AG04449 (cell line): ENCODE results near the gene STXBP5.

ENCODE experiments used
- CTCF ChIA-PET: fragments of 350-600 bp; formaldehyde crosslinking; extraction: SDS; loops from one replicate; lab custom pipeline; 2021; ENCODE audit warnings: antibody characterized with exemption; lab: Yijun Ruan, JAX
- POLR2A ChIA-PET: fragments of 400-600, 350-600 bp; formaldehyde crosslinking; extraction: SDS; loops from one replicate; lab custom pipeline; 2020; ENCODE audit warnings: antibody characterized with exemption, inconsistent platforms; lab: Yijun Ruan, JAX
- DNase-seq: peaks from one replicate; pipeline ENCODE4 v3.0.0-alpha.2; 2010; ENCODE audit warnings: low read depth, low spot score
- H3K4me3 ChIP-seq: 2 replicates; pipeline ENCODE4 v1.5.1; 2011; ENCODE audit warnings: low read depth, mild to moderate bottlenecking, control low read depth, low read length
- TF ChIP-seq, protein P1 (sequence below): IDR thresholded peaks from one replicate; pipeline ENCODE4 v1.5.1; 2011; ENCODE audit warnings: mild to moderate bottlenecking, moderate library complexity, low read length, control low read depth, inconsistent platforms; ENCODE audit not compliant: insufficient read depth; ENCODE audit errors: missing control alignments

Gene STXBP5

GRCh38 chr6:147417954-147418353 lies 213.7 kb downstream of the STXBP5 start:
- CTCF ChIA-PET = no interaction called here
- DNase-seq = no peak
- no peak overlapping the region for H3K4me3 ChIP-seq
- POLR2A ChIA-PET = no interaction called here
- TF ChIP-seq, protein P1, sequence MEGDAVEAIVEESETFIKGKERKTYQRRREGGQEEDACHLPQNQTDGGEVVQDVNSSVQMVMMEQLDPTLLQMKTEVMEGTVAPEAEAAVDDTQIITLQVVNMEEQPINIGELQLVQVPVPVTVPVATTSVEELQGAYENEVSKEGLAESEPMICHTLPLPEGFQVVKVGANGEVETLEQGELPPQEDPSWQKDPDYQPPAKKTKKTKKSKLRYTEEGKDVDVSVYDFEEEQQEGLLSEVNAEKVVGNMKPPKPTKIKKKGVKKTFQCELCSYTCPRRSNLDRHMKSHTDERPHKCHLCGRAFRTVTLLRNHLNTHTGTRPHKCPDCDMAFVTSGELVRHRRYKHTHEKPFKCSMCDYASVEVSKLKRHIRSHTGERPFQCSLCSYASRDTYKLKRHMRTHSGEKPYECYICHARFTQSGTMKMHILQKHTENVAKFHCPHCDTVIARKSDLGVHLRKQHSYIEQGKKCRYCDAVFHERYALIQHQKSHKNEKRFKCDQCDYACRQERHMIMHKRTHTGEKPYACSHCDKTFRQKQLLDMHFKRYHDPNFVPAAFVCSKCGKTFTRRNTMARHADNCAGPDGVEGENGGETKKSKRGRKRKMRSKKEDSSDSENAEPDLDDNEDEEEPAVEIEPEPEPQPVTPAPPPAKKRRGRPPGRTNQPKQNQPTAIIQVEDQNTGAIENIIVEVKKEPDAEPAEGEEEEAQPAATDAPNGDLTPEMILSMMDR = no peak

DNA sequence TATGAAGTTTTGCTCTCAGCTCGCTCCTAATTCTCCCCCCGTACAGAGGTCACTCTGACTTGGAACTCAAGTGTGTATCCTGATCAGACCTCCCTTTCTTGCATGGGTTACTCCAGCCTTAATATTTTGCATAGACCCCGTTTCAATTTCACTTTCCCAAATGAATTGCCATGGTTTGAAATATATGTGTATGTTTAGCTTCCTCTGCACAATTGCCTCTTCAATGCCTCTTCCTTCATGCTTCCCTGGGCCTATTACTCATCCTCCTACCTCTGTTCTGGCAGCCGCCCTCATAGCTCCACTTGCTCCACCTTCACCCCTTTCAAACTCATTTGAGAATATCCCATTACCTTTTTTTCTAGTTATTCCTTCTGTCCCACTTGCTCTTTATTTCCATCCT lies 214.3 kb downstream of the STXBP5 start:
- ChIA-PET POLR2A (no interaction called here), CTCF (no interaction called here)
- DNase-seq = no peak
- no peak overlapping the region for H3K4me3 ChIP-seq
- TF ChIP-seq, protein P1 = no peak

DNA sequence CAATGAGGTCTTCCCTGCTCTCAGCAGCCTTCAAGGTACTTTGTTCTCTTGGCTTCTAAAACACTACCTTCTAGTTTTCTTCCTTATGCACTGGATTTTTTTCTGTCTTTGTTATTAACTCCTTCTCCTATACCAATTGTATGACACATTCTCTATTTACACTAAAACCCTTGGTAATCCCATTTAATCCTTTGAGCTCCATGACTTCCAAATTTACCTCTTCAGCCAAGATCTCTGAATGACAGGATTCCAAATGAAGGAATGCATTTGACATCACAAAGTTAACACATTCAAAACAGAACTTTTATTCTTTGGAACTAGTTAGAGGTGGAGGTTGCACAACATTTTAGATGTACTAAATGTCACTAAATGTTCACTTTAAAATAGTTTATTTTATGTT lies 217.7 kb downstream of the STXBP5 start:
- CTCF ChIA-PET = no interaction called here
- POLR2A ChIA-PET = no interaction called here
- no peak for DNase-seq

GRCh38 chr6:147423111-147423510 lies 218.9 kb downstream of the STXBP5 start:
- POLR2A ChIA-PET = no interaction called here
- CTCF ChIA-PET = no interaction called here
- no peak overlapping the region for H3K4me3 ChIP-seq
- no peak for DNase-seq
- TF ChIP-seq, protein P1 = no peak

More for the DNA sequence above, 217.7 kb downstream of the STXBP5 start:
- TF ChIP-seq, protein P1 = no peak
- H3K4me3 ChIP-seq = no peak overlapping the region

GRCh38 chr6:147429794-147430193 lies 225.6 kb downstream of the STXBP5 start:
- no peak overlapping the region for H3K4me3 ChIP-seq

GRCh38 chr6:147430811-147431210 lies 226.6 kb downstream of the STXBP5 start:
- H3K4me3 ChIP-seq = no peak overlapping the region
- no peak for DNase-seq
- ChIA-PET POLR2A (no interaction called here), CTCF (no interaction called here)
- TF ChIP-seq, protein P1 = no peak

More at GRCh38 chr6:147429794-147430193, 225.6 kb downstream of the STXBP5 start:
- TF ChIP-seq, protein P1 = no peak
- DNase-seq = no peak
- POLR2A ChIA-PET = no interaction called here
- CTCF ChIA-PET = no interaction called here
